Rectal smooth muscle tissue (tissue), 1 donor: ENCODE results near the gene VLDLR.

Experiments used
- H3K27ac ChIP-seq: one replicate; pipeline ENCODE4 v1.7.0; 2013; ENCODE audit warnings: low read depth, low read length, inconsistent platforms
- H3K27me3 ChIP-seq: one replicate; pipeline ENCODE4 v1.7.0; 2013; ENCODE audit warnings: low read length; ENCODE audit not compliant: control insufficient read depth, insufficient read depth
- H3K36me3 ChIP-seq: one replicate; pipeline ENCODE4 v1.7.0; 2013; ENCODE audit warnings: low read length; ENCODE audit not compliant: control insufficient read depth, insufficient read depth
- H3K4me1 ChIP-seq: one replicate; pipeline ENCODE4 v1.7.0; 2013; ENCODE audit warnings: low read length; ENCODE audit not compliant: control insufficient read depth, insufficient read depth
- H3K4me3 ChIP-seq: one replicate; pipeline ENCODE4 v1.7.0; 2013; ENCODE audit warnings: low read length
- H3K9ac ChIP-seq: one replicate; pipeline ENCODE4 v1.7.0; 2013; ENCODE audit warnings: low read length

VLDLR gene

GRCh38 chr9:2603621-2604020 is 18.0 kb upstream of the VLDLR start:
- H3K27me3 ChIP-seq = no peaks in the 10 kb centered on the region
- H3K4me1 ChIP-seq = no peaks in the 10 kb centered on the region
- no peak overlapping the region for H3K27ac ChIP-seq
- H3K9ac ChIP-seq = no peak overlapping the region
- H3K4me3 ChIP-seq = no peak overlapping the region
- H3K36me3 ChIP-seq = no peaks in the 10 kb centered on the region

GRCh38 chr9:2605246-2605645 is 16.3 kb upstream of the VLDLR start:
- Histone ChIP-seq H3K27me3 (no peaks in the 10 kb centered on the region), H3K4me3 (no peak overlapping the region), H3K9ac (no peak overlapping the region), H3K4me1 (no peaks in the 10 kb centered on the region), H3K27ac (no peak overlapping the region), H3K36me3 (no peaks in the 10 kb centered on the region)

GRCh38 chr9:2608276-2608675 is 13.3 kb upstream of the VLDLR start:
- Histone ChIP-seq H3K9ac (no peak overlapping the region), H3K4me3 (no peak overlapping the region), H3K27ac (no peak overlapping the region), H3K36me3 (no peaks in the 10 kb centered on the region), H3K27me3 (no peaks in the 10 kb centered on the region), H3K4me1 (no peaks in the 10 kb centered on the region)

GRCh38 chr9:2610985-2611384 is 10.6 kb upstream of the VLDLR start:
- no peak overlapping the region for H3K9ac ChIP-seq
- H3K27me3 ChIP-seq = no peaks in the 10 kb centered on the region
- no peaks in the 10 kb centered on the region for H3K4me1 ChIP-seq
- no peak overlapping the region for H3K4me3 ChIP-seq
- no peaks in the 10 kb centered on the region for H3K36me3 ChIP-seq
- no peak overlapping the region for H3K27ac ChIP-seq

- H3K4me1 ChIP-seq = no peaks in the 10 kb centered on the region
- H3K9ac ChIP-seq = no peak overlapping the region
- no peaks in the 10 kb centered on the region for H3K36me3 ChIP-seq
- no peaks in the 10 kb centered on the region for H3K27me3 ChIP-seq
- no peak overlapping the region for H3K27ac ChIP-seq
- H3K4me3 ChIP-seq = no peak overlapping the region
Measured at GRCh38 chr9:2611961-2612360, 9.6 kb upstream of the VLDLR start.

GRCh38 chr9:2613730-2614271 is 7.8 kb upstream of the VLDLR start:
- H3K9ac ChIP-seq = no peak overlapping the region
- H3K27ac ChIP-seq = no peak overlapping the region
- H3K36me3 ChIP-seq = no peaks in the 10 kb centered on the region
- no peak overlapping the region for H3K4me3 ChIP-seq
- H3K4me1 ChIP-seq = no peaks in the 10 kb centered on the region
- no peaks in the 10 kb centered on the region for H3K27me3 ChIP-seq

- H3K4me3 ChIP-seq = no peak overlapping the region
- H3K9ac ChIP-seq = no peak overlapping the region
- H3K27me3 ChIP-seq = no peaks in the 10 kb centered on the region
- H3K36me3 ChIP-seq = no peaks in the 10 kb centered on the region
- H3K4me1 ChIP-seq = no peaks in the 10 kb centered on the region
- no peak overlapping the region for H3K27ac ChIP-seq
Measured at GRCh38 chr9:2615497-2615896, 6.1 kb upstream of the VLDLR start.

GRCh38 chr9:2616692-2617377 is 4.8 kb upstream of the VLDLR start:
- Histone ChIP-seq H3K27ac (no peak overlapping the region), H3K9ac (no peak overlapping the region), H3K36me3 (no peaks in the 10 kb centered on the region), H3K4me3 (no peak overlapping the region), H3K27me3 (no peaks in the 10 kb centered on the region), H3K4me1 (no peaks in the 10 kb centered on the region)

- H3K4me3 ChIP-seq = no peak overlapping the region
- H3K27me3 ChIP-seq = no peaks in the 10 kb centered on the region
- peaks cover 5% of the 10 kb centered on the region for H3K4me1 ChIP-seq
- no peak overlapping the region for H3K9ac ChIP-seq
- no peaks in the 10 kb centered on the region for H3K36me3 ChIP-seq
- no peak overlapping the region for H3K27ac ChIP-seq
Measured at GRCh38 chr9:2618289-2618688, 3.3 kb upstream of the VLDLR start.

- no peak overlapping the region for H3K27ac ChIP-seq
- no peaks in the 10 kb centered on the region for H3K27me3 ChIP-seq
- H3K4me1 ChIP-seq = peaks cover 5% of the 10 kb centered on the region
- H3K36me3 ChIP-seq = no peaks in the 10 kb centered on the region
- H3K9ac ChIP-seq = no peak overlapping the region
- peak overlapping the region; percentile 59 for H3K4me3 ChIP-seq
Measured at GRCh38 chr9:2620919-2621721, 467 bp upstream of the VLDLR start.

GRCh38 chr9:2622461-2623287 is 1.1 kb downstream of the VLDLR start:
- H3K27me3 ChIP-seq = no peaks in the 10 kb centered on the region
- H3K9ac ChIP-seq = peak overlapping the region; percentile 14
- peaks cover 5% of the 10 kb centered on the region for H3K4me1 ChIP-seq
- H3K36me3 ChIP-seq = no peaks in the 10 kb centered on the region
- peak overlapping the region; percentile 79 for H3K4me3 ChIP-seq
- H3K27ac ChIP-seq = peak overlapping the region; percentile 46
